ENCODE data around the gene PCSK1N.
"Not testable (repeated sequence)": the region's sequence is repeated elsewhere in the genome, so short reads cannot be mapped to it uniquely, and the experiment has no call there.

The PCSK1N gene, protein sequence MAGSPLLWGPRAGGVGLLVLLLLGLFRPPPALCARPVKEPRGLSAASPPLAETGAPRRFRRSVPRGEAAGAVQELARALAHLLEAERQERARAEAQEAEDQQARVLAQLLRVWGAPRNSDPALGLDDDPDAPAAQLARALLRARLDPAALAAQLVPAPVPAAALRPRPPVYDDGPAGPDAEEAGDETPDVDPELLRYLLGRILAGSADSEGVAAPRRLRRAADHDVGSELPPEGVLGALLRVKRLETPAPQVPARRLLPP

DNA sequence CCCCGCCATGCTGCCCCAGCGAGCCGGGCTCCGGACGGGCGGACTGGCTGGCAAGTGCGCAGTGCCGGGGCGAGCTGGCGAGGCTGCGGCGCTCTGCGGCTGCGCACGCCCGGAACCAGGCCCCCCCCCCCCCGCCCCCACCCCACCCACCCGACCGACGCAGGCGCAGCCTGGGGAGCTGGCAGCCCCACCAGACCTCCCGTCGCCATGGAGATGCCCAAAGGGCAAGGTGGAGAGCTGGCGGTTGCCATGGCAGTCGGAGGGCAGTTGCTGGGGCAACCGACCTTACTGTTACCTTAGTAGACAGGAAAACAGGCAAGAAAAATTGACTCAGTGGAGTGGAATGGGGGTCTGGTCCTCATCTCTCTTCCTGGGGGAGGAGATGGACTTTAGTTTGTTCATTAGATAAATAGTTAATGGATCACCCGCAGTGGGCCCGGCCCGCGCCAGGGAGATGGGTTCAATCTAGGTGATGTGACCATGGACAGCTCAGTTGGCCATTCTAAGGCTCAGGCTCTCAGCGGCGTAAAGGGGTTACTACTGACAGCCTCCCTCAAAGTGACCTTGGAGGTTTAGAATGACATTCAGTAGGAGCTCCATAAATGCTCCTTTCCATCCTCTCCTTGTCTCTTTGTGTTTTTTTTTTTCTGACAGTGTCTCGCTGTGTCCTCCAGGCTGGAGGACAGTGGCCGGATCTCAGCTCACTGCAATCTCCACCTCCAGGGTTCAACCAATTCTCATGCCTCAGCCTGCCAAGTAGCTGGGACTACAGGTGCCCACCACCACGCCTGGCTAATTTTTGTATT lies at the start of gene PCSK1N:
Gene PCSK1N, minus strand, starts transcription at position 87 of the 806 bp plus-strand sequence. Its CDS starts 78 bp downstream, at position 9.
- peak within 1 kb of the TSS; percentile 35 for H3K4me3 ChIP-seq (ENCODE audit: low read depth, low read length)

DNA sequence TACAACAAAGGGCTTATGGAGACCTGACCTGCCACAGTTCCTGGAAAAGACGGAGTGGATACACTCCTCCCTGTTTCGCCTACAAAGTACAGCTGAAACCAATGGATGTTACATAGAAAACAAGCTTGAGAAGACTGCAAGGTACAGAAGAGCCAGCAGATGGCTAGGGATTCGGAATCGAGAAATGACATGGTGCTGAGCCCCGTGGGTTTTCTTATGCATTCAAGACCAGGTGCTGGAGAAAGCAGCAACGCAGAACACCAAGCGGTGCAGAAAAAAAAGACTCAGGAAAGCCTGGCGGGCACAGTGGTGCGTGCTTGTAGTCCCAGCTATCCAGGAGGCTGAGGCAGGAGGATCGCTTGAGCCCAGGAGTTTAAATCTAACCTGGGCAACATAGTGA lies 48.3 kb upstream of the PCSK1N start:
- no peak overlapping the region for H3K4me3 ChIP-seq (ENCODE audit: low read depth, low read length)

DNA sequence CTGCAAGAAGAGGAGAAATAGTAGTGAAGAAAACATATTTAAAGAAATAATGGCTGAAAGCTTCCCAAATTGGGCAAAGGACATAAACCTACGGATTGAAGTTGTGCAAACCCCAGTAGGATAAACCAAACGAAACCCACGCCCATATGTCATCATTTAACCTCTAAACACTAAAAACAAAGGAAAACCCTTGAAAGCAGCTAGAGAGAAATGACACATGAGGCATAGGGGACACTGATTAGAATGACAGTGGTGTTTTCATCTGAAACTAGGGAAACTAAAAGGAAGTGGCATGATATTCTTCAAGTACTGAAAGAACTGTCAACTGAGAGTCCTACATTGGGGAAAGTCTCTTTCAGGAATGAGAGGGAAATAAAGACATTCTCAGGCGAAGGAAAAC lies 41.5 kb upstream of the PCSK1N start:
- H3K4me3 ChIP-seq (ENCODE audit: low read depth, low read length): not testable (repeated sequence)

DNA sequence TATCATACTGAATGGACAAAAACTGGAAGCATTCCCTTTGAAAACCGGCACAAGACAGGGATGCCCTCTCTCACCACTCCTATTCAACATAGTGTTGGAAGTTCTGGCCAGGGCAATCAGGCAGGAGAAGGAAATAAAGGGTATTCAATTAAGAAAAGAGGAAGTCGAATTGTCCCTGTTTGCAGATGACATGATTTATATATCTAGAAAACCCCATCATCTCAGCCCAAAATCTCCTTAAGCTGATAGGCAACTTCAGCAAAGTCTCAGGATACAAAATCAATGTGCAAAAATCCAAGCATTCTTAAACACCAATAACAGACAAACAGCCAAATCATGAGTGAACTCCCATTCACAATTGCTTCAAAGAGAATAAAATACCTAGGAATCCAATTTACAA lies 36.6 kb upstream of the PCSK1N start:
- not testable (repeated sequence) for H3K4me3 ChIP-seq (ENCODE audit: low read depth, low read length)

DNA sequence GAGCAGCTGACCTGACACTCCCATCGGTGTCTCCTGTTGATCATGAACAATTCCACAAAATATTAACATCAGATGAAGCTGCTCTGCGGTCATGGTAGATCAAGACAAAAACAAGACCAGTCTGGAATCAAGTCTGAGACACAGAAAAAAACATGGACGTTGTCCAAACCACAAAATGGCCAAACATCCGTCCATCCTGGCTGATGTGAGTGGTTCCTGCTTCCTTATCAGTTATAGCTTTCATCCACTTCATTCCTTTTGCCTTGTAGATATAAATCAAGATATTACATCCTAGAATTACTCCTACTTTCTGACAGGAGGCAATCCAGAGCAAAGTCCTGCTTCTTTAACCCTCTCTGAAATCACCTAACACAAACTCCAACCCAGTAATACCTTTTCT lies 28.8 kb upstream of the PCSK1N start:
- no peak overlapping the region for H3K4me3 ChIP-seq (ENCODE audit: low read depth, low read length)

DNA sequence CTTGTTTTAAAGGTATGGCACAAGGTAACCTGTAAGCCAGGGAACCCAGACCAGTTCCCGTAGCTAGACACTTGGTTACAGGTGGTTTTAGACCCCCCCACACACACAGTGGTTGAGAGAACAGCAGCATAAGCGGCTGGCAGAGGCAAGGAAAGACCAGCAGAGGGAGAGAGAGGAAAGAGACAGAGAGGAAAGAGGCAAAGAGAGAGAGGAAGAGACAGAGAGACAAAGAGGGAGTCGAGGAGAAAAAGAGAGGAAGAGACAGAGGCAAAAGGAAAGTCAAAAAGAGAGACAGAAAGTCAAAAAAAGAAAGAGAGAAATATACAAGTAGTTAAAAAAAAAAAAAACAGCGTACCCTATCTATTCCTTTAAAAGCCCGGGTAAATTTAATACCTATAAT lies 19.5 kb upstream of the PCSK1N start:
- H3K4me3 ChIP-seq (ENCODE audit: low read depth, low read length): no peak overlapping the region

DNA sequence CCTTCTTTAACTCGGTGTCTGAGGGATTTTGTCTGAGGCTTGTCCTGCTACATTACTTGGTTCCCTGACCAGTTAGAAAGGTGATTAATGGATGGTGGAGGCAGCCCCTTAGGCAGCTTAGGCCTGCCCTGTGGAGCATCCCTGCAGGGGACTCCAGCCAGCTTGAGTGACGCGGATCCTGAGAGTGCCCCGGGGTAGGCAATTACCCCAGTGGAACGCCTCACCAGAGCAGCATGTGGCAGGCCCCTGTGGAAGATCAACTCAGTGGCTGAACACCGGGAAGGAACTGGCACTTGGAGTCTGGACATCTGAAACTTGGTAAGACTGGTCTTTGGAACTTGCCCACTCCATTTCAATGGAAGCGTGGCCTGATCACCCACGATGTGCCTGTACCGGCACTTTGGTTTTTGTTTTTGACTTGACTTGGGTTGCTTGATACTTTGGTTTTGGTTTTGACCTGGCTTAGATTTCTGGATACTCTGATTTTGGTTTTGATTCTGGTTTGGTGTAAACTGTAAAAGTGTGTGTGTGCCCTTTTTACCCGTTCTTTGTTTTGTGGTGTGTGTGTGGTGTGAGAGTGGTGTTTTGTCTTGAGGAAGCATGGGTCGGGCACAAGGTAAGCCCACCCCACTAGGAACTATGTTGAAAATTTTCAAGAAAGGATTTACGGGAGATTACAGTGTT lies 18.9 kb upstream of the PCSK1N start:
- H3K4me3 ChIP-seq (ENCODE audit: low read depth, low read length): not testable (repeated sequence)

DNA sequence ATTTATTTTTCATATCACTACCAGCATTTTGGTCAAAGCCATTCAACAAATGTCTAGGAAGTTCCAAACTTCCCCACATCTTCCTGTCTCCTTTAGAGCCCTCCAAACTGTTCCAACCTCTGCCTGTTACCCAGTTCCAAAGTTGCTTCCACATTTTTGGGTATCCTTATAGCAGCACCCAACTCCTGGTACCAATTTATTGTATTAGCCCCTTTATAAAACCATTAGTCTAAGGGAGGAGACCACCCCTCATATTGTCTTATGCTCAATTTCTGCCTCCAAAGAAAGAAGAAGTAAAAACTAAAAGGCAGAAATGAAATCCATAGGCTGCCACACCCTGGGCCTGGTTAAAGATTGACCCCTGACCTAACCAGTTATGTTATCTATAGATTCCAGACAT lies 18.1 kb upstream of the PCSK1N start:
- H3K4me3 ChIP-seq (ENCODE audit: low read depth, low read length): not testable (repeated sequence)

DNA sequence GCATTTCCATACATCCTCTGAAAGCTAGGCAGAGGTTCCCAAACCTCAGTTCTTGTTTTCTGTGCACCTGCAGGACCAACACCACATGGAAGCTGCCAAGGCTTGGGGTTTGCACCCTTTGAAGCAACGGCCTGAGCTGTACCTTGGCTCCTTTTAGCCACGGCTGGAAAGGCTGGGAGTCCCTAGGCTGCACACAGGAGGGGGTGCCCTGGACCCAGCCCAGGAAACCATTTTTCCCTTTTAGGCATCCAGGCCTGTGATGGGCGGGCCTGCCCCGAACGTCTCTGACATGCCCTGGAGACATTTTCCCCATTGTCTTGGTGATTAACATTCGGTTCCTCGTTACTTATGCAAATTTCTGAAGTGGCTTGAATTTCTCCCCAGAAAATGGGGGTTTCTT lies 17.4 kb upstream of the PCSK1N start:
- no peak overlapping the region for H3K4me3 ChIP-seq (ENCODE audit: low read depth, low read length)

DNA sequence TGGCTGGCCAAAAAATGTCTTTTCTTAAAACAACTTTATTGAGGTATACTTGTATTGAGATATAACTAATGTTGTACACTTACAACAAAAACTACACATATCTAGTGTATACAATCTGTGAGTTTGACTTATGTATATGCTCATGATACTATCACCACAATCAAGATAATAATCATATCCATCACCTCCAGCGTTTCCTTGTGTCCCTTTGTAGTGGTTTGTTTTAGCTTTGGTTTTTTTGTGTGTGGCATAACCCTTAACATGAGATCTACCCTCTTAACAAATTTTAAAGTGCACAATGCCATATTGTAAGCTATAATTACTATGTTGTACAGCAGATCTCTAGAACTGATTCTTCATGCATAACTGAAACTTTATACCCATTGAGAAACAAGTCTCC lies 13.4 kb upstream of the PCSK1N start:
- no peak overlapping the region for H3K4me3 ChIP-seq (ENCODE audit: low read depth, low read length)

DNA sequence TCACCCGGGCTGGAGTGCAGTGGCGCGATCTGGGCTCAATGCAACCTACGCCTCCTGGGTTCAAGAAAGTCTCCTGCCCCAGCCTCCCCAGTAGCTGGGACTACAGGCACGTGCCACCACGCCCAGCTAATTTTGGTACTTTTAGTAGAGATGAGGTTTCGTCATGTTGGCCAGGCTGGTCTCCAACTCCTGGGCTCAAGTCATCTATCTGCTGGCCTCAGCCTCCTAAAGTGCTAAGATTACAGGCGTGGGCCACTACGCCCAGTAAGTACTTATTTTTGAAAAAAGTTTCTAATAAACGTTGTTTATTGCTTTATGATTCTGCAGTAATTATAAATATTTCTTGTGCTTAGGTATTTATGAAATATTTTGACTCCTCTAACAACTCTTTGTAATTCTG lies 4.3 kb upstream of the PCSK1N start:
- no peak overlapping the region for H3K4me3 ChIP-seq (ENCODE audit: low read depth, low read length)

DNA sequence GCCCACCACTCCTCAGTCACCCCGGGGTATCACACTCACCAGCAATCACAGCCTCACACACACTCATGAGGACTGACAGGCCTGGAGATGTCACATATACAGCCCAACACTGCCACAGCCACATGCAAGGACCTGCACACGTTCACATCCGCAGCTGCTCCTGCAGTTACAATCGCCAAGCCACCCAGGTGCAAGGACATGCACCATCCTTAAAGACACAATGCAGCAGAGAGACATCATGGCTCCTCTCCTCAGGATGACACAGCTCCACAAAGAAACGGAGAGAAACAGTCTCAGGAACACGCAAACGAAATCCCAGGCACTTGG lies 1.1 kb downstream of the PCSK1N start:
- no peak overlapping the region for H3K4me3 ChIP-seq (ENCODE audit: low read depth, low read length)

DNA sequence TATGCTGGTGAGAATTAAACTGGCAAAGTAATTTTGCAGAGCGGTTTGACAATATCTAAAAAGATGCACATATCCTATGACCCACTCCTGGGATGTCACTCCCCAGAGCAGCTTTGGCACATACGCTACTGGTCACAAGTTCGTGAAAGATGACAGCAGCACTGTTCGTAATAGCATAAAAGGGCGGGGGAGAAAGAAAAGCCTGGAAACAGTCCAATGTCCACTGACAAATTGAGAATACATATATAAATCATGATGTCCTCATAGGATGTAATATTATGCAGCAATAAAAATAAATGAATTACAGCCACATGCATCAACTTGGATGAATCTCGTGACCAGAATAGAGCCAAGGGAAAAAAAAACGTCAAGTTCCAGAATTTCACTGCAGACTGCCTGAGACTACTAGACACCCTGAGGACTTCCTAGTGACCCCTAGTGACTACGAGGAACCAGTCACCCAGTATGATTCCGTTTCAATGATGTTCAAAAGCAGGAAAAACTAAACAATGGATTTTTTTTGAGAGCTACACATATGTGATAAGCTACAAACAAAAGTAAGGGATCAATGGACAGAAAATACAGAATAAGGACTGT lies 1.8 kb downstream of the PCSK1N start:
- H3K4me3 ChIP-seq (ENCODE audit: low read depth, low read length): no peak overlapping the region

DNA sequence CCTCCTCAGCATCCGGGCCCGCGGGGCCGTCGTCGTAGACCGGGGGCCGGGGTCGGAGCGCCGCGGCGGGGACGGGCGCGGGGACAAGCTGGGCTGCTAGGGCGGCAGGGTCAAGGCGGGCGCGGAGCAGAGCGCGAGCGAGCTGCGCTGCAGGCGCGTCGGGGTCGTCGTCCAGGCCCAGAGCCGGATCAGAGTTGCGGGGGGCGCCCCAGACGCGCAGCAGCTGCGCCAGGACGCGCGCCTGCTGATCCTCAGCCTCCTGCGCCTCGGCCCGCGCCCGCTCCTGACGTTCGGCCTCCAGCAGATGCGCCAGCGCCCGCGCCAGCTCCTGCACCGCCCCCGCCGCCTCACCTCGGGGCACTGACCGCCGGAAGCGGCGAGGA lies 3.5 kb downstream of the PCSK1N start:
- H3K4me3 ChIP-seq (ENCODE audit: low read depth, low read length): peak overlapping the region; percentile 13

DNA sequence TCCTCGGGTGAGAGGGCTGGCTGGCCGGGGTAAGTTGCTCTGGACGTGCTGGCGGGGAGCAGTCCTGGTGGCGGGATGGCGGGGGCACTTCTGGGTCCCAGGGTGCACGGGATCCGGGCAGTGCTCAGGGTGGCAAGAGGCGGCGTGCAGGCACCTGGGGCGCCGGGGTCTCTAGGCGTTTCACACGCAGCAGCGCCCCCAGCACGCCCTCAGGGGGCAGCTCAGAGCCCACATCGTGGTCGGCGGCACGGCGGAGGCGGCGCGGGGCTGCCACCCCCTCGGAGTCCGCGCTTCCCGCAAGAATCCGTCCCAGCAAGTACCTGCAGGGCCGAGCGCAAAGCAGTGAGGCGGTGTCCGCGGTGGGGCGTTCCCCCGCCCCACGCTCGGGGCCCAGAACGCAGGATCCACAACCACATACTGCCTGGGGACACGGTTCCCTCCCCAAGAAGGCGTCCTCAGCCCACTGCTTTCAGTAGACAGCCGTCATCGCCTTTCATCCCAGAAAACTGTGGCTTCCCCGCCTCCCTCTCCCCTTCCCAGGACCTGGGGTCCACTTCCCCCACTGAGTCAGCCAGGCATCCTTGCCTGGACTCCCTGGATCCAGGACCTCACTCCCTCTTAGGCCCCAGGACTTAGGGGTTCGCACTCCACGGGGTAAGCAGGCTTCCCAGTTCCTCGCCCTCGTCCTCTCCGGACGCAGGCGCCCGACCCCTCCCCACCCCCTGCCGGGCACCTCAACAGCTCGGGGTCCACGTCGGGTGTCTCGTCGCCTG lies 4.1 kb downstream of the PCSK1N start:
- peak overlapping the region; percentile 13 for H3K4me3 ChIP-seq (ENCODE audit: low read depth, low read length)

DNA sequence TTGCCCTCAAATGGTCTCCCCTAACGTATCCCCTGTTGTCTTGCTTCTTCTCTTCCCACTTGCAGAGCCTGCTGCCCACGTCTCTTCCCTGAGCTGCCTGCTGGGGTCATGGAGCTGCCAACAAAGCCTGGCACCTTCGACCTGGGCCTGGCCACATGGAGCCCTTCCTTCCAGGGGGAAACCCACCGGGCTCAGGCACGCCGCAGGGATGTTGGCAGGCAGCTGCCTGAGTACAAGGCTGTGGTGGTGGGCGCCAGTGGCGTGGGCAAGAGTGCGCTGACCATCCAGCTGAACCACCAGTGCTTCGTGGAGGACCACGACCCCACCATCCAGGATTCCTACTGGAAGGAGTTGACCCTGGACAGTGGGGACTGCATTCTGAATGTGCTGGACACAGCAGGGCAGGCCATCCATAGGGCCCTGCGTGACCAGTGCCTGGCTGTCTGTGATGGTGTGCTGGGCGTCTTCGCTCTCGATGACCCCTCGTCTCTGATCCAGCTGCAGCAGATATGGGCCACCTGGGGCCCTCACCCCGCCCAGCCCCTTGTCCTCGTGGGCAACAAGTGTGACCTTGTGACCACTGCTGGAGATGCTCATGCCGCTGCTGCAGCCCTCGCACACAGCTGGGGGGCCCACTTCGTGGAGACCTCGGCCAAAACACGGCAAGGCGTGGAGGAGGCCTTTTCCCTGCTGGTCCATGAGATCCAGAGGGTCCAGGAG lies 6.2 kb downstream of the PCSK1N start:
- no peak overlapping the region for H3K4me3 ChIP-seq (ENCODE audit: low read depth, low read length)

DNA sequence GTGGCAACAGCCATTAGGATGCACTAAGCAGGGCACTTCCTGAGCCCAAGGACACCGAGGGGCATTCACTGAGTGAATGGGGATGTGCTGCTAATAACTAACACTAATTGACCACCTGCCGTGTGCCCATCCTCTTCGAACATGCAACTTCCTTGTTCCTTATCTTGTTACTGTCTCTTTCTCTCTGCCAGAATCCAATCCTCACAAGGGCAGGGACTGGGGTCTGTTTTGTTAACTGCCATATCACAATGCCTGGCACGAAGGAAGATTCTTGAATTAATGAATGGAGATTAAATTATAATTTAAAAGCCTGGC lies 7.8 kb downstream of the PCSK1N start:
- H3K4me3 ChIP-seq (ENCODE audit: low read depth, low read length): no peak overlapping the region

DNA sequence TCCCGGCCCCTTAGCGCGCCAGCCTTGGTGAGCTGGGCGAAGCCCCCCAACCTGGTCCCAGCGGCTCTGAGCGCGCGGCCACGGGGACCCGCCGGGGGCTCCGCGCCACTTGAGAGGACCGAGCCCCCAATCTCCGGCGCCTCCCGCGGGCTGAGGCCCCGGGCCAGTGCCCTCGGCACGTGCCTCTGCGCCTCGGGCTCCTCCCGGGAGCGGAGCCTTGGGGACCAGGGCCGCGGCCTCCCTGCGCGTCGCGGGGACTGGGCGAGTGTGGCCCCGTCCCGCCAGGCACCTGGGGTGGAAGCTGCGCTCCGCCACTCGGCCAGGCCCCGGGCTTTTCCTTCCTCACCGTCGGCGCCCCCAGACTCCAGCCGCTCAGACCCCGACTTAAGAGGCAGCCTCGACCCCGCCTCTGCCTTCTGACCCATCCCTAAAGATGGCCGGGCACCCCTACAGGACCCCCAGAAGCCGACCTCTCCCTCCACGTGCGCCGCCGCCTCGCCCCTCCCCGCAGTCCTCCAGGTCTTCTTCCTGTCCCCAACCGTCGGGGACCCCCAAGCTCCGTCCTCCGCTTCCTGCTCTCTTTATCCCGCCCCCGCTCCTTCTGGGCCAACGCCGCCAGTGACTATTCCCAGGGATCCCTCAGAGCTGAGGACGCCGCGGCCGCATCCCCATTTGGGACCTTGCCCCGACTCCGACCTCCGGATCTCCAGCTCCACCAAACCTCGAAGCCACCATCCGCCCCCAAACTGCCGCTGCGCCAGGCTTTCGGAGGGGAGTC lies 8.3 kb downstream of the PCSK1N start:
- H3K4me3 ChIP-seq (ENCODE audit: low read depth, low read length): no peak overlapping the region

DNA sequence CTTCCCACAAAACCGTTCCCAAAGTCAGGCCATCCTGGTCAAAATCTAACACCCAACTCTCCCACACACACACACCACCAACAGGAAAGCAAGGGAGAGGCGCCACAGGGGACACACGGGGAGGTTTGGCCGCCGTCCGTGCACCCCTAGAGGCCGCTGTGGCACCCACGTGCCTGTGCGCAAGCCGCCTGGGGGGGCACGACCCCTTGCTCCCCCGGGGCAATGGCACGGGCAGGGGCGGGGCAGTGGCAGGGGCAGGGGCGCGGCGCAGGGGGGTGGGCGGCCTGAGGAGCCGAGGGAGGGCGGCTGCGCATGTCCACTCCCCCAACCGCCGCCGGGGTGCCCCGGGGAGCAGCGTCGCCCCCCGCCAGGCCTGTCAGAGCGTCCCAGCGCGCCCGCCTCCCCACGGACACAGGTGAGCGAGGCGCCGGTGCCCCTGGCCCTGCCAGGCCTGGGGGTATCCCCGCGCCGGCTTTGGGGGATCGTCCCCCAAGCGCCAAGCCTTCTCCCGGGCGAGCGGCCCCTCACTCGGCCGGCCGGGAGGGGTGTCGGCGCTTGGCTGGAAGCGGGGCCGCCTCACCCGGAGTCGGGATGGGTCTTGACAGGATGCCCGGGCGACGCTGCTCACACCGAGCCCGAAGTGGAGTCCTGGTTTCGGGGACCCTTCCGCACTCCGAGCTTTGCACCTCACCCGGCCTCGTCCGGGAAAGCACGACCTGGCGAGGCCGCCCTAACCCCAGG lies 9.1 kb downstream of the PCSK1N start, which contains the start of gene ERAS:
Gene ERAS, plus strand, starts transcription at position 379 of the 741 bp plus-strand sequence. CDS start 2,611 bp downstream, outside the sequence.
- no peak within 1 kb of the TSS for H3K4me3 ChIP-seq (ENCODE audit: low read depth, low read length)

Data from iPS-11a (cell line).